Measurements from ENCODE around the gene TNS1. TPM values are rescaled to one million over a fixed set of nuclear protein-coding genes. Genes with fewer than 3 reads are reported as not detected.
"Not testable (repeated sequence)": the region's sequence is repeated elsewhere in the genome, so short reads cannot be mapped to it uniquely, and the experiment has no call there.

Gene TNS1
- total RNA-seq, 1 donor = 39.0 TPM

DNA sequence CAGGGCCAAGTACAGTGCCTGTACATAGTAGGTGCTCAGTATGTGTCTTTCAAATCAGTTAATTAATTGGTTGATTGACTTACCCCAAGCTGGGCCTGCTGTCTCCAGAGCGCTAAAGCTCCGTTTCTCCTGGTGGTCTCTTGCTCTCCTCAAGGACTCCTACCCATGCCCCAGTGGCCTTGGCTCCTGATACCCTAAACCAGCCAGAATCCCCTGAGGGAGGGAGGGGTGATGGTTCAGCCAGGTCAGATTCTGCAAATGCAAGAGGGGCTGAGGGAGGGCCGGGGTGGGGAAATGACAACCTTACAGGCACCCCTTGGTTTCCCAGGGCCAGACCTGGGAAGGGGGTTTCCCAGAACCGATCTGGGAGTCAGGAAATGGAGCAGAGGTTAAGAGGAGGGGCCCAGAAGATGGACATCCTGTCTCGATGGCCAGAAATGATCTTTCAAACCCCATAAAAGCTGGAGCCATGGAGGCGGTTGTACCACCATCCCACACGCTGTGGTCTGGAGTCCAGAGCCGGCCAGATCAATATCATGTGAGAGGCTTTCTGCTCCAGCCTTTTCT is 209.1 kb downstream of the TNS1 start:
- DNase-seq (ENCODE audit: low read depth in 2 of 3, low spot score in 2 of 3) = no peak

DNA sequence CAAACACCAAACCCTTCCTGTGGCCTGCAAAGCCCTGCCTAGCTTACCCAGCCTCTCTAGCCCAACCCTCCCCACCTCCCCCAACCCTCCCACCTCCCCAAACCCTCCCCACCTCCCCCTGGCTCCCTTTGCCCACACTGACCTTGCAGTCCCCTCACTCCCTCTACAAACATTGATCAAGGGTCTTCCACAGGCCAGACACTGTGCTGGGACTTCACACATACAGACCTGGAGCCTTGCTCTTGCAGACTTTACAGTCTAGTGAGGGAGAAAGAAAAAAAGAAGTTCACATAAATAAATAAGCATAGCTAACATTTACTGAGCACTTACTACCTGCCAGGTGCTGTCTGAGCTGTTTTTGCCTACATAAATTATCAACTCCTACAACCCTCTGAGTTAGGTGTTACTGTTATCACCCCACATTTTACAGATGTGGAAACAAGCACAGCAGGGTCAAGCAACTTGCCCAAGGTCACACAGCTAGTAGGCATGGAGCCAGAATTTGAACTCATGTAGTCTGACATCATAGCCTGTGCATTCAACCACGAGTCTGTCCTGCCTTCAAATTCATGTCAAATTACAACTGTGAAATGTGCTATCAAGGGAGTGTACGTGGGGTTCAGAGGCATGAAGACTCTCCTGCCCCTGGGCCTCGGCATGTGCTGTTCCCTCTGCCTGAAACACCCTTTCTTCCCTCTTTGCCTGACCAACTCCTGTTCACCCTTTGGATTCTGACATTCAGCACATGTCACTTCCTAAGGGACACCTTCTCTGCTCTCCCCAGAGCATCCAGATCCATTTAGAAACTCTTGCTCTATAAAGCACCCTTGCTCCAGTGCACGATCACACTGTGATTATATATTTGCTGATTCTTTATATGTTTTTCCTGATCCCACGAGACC is 209.9 kb downstream of the TNS1 start:
- no peak for DNase-seq (ENCODE audit: low read depth in 2 of 3, low spot score in 2 of 3)

- DNase-seq (ENCODE audit: low read depth in 2 of 3, low spot score in 2 of 3) = no peak
These were observed 211.2 kb downstream of the TNS1 start for GRCh38 chr2:217791551-217791950.

- no peak for DNase-seq (ENCODE audit: low read depth in 2 of 3, low spot score in 2 of 3)
These were observed 212.0 kb downstream of the TNS1 start for GRCh38 chr2:217790681-217791392.

- peak in 2 of 3 donors; percentile 38 to 61 for DNase-seq (ENCODE audit: low read depth in 2 of 3, low spot score in 2 of 3)
These were observed 212.6 kb downstream of the TNS1 start for GRCh38 chr2:217790195-217790594.

GRCh38 chr2:217789736-217790181 is 213.0 kb downstream of the TNS1 start:
- DNase-seq (ENCODE audit: low read depth in 2 of 3, low spot score in 2 of 3) = peak in 1 of 3 donors; percentile 11

- peak; percentile 39 to 72 (median 53) for DNase-seq (ENCODE audit: low read depth in 2 of 3, low spot score in 2 of 3)
These were observed 213.6 kb downstream of the TNS1 start for GRCh38 chr2:217789003-217789735.

- DNase-seq (ENCODE audit: low read depth in 2 of 3, low spot score in 2 of 3) = no peak
These were observed 214.2 kb downstream of the TNS1 start for GRCh38 chr2:217788669-217789002.

DNA sequence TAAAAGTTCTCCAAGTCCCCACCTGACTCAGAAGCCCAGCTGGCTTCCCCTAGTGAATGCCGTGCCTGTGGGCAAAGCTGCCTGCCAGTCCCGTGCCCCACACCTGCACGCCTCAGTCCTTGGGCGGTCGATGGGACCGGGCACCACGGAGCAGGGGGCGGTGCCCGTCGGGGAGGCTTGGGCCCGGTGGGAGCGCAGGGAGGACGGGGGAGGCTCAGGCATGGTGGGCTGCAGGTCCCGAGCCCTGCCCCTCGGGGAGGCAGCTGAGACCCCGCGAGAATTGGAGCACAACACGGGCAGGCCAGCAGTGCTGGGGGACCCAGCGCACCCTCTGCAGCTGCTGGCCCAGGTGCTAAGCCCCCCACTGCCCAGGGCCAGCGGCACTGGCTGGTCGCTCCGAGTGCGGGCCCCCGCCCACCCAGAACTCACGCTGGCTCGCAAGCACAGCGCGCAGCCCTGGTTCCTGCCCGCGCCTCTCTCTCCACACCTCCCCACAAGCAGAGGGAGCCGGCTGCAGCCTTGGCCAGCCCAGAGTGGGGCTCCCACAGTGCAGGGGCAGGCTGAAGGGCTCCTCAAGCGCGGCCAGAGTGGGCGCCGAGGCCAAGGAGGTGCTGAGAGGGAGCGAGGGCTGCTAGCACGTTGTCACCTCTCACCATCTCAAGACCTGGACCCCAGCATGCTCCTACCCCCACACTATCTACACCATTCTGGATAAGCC is 215.5 kb downstream of the TNS1 start:
- DNase-seq (ENCODE audit: low read depth in 2 of 3, low spot score in 2 of 3) = no peak

- DNase-seq (ENCODE audit: low read depth in 2 of 3, low spot score in 2 of 3) = not testable (repeated sequence)
These were observed 216.2 kb downstream of the TNS1 start for GRCh38 chr2:217786560-217786959.

DNA sequence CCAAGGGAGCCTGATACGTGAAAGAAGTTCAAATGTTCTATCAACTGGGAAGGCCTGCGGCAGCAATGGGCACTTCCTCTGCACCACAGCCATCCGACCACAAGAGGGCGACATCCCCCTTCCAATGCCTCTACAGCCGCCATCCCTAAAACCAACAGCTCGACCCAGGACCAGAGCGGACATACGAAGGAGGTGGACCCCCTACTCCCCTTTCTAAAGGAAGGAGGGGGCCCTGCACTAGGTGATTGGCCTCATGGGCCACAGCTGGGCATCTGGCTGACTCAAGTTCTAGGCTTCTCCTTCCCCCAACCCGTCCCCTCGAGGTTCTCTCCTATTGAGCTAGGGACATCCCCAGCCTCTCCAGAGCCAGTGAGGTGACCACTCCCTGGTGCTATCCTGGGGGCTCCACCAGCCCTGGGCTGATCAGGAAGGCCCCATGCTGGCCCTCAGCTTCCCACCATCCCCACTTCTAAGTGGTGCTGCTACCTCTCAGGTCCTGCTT is 217.2 kb downstream of the TNS1 start:
- DNase-seq (ENCODE audit: low read depth in 2 of 3, low spot score in 2 of 3) = peak; percentile 48 to 79 (median 58)

DNA sequence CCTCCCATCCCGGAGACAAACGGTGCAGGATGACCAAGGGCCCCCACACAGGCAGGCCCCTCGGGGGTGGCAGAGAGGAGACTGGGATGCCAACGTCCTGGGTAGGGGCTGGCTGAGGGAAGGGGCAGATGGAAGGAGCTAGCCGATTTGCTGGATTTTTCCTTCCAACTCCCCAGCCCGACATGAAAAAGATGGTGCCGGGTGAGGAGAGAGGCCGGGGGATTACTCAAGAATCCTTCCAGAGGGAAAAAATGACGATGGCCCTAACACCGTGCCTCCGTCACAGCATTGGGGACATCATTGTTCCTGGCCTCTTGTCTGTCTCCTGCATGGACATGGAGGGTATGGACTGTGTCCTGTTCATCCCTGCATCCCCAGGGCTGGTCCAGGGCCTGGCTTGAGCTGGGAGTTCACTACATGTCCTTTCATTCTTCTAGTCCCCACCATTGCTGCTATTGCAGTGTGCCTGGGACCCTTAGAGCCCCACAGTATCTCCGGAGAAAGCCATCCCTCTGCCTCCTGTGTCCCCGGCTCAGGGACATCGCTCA is 217.7 kb downstream of the TNS1 start:
- DNase-seq (ENCODE audit: low read depth in 2 of 3, low spot score in 2 of 3) = no peak

DNA sequence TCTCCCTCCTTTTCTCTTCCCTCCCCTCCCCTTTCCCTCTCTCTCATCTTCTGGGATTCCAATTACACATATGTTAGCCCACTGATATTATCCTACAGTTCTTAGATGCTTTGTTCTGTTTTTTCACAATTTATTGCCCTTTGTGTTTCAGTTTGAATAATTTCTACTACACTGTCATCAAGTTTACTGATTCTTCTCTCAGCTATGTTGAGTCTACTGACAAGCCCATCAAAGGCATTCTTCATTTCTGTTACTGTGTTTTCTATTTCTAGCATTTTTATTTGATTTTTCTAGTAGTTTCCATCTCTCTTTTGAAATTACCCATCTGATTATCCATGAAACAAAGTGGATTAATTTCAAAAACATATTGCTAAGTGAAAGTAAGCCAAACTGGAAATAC is 219.6 kb downstream of the TNS1 start:
- DNase-seq (ENCODE audit: low read depth in 2 of 3, low spot score in 2 of 3) = no peak

DNA sequence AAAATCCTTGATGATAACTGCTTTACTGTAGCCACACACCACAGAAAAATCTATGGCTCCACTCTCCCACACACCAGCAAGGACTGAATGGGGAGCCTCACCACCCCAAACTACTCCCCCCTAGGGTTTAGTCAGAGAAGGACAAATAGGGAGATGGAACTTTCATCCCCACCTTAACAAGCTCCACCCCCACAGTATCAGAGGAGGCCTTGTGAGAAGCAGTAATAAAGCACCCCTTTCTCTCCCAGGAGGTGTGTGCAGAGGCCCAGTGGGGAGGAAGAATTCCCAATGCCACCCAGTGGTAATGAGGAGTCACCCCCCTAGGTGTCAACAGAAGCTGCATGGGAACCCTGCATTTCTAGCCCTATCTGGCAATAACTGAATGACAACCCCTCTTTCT is 224.9 kb downstream of the TNS1 start:
- DNase-seq (ENCODE audit: low read depth in 2 of 3, low spot score in 2 of 3) = no peak

DNA sequence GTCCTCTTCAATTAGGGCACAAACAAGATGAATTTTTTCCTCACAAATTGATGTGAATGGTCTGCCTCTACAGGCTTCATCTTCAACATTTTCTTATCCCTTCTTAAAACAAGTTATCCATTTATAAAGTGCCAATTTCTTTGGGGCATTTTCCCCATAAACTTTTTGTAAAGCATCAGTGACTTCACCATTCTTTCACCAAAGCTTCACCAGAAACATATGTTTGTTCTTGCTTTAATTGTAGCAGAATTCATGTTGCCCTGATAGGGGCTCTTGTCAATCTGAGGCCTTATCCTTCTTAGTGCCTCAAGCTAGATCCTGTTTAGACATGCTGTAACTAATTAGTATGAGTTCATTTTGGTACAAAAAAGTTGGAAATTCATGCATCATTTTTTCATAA is 226.2 kb downstream of the TNS1 start:
- no peak for DNase-seq (ENCODE audit: low read depth in 2 of 3, low spot score in 2 of 3)

- DNase-seq (ENCODE audit: low read depth in 2 of 3, low spot score in 2 of 3) = no peak
These were observed 226.8 kb downstream of the TNS1 start for GRCh38 chr2:217775920-217776503.

GRCh38 chr2:217774232-217774631 is 228.6 kb downstream of the TNS1 start:
- DNase-seq (ENCODE audit: low read depth in 2 of 3, low spot score in 2 of 3) = no peak

DNA sequence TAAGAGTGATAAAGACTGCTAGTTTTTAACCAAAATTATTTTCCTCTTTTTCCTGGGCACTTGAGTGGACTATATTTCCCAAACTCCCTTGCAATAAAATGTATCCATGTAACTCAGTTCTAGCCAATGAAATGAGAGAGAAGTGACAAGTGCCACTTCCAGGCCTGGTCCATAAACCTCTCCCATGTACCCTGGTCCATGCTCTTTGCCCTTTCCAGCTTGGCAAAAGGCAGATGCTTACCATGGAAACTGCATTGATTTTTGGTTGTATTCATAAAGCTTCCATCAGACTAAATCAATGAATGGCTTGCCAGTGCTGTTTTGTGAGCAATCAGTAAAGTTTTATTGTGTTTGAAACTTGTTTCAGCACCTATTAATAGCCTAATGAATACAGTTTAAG is 229.3 kb downstream of the TNS1 start:
- no peak for DNase-seq (ENCODE audit: low read depth in 2 of 3, low spot score in 2 of 3)

GRCh38 chr2:217766356-217766755 is 236.4 kb downstream of the TNS1 start:
- DNase-seq (ENCODE audit: low read depth in 2 of 3, low spot score in 2 of 3) = no peak

Measured in hematopoietic multipotent progenitor cell (in vitro differentiated cells).